NCI-H1436 (cell line): Measurements from ENCODE around the gene HMCN2.
A peak's percentile ranks its signal among the peaks of the same experiment; 100 is the strongest.
"Not testable (repeated sequence)": the region's sequence is repeated elsewhere in the genome, so short reads cannot be mapped to it uniquely, and the experiment has no call there.

Source experiments
- DNase-seq: peaks from one replicate; lab custom pipeline; 2025; lab: John Stamatoyannopoulos, UW

The HMCN2 gene

DNA sequence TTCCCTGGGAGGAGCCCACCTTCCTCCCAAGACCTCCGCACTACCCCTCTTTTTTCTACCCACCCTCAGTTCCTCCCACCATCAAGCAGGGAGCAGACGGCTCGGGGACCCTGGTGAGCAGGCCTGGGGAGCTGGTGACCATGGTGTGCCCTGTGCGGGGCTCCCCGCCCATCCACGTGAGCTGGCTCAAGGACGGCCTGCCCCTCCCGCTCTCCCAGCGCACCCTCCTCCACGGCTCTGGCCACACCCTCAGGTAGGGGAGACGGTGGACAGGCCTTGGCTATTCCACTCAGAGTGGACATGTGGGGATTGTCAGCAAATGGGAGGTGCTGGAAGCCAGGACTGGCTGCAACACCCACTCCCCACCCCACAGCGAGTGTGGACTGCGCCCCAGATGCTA lies 126.3 kb downstream of the HMCN2 start:
- DNase-seq, result no peak

DNA sequence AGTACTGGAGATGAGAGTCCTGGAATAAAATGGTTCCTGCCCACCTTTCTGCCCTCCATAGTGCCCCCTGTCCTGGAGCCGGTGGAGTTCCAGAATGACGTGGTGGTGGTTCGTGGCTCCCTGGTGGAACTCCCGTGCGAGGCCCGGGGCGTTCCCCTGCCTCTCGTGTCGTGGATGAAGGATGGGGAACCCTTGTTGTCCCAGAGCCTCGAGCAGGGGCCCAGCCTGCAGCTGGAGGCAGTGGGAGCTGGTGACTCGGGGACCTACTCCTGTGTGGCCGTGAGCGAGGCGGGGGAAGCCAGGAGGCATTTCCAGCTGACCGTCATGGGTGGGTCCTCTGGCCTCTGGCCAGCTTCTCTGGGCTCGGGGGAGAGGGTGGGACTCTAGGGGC lies 128.1 kb downstream of the HMCN2 start:
- no peak for DNase-seq

DNA sequence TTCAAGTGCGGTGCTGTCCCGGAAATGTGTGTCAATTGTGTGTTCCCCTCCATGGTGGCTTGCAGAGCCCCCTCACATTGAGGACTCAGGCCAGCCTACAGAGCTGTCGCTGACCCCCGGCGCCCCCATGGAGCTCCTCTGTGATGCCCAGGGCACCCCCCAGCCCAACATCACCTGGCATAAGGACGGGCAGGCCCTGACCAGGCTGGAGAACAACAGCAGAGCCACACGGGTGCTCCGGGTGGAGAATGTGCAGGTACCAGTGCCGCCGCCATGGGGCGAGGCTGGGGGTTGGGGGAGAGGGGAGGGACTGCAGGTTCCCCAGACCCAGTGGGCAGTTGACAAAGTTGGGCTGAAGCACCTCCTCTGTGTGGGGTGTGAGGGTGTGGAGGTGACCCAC lies 128.8 kb downstream of the HMCN2 start:
- no peak for DNase-seq

DNA sequence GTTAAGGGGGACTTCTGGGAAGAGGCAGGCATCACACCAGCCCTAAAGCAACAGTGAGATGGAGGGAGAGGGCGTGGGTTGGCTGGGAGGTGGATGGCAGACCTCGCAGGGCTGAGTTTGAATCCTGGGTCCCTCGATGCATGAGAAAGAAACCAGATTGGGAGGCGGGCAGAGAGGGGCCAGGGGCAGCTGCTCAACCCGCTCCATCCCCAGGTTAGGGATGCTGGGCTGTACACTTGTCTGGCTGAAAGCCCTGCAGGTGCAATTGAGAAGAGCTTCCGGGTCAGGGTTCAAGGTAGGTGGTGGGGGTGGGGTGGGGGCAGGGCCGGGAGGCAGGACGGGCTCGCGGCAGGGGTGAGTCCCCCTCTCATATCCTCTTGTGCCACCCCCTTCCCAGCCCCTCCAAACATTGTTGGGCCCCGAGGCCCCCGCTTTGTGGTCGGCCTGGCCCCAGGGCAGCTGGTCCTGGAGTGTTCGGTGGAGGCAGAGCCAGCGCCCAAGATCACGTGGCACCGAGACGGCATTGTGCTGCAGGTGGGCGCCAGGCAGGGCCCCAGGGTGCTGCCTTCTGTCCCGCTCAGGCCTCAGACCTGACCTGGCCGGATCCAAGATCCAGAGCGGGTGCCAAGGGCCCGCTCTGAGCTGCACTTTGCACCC lies 129.4 kb downstream of the HMCN2 start:
- DNase-seq, result no peak

DNA sequence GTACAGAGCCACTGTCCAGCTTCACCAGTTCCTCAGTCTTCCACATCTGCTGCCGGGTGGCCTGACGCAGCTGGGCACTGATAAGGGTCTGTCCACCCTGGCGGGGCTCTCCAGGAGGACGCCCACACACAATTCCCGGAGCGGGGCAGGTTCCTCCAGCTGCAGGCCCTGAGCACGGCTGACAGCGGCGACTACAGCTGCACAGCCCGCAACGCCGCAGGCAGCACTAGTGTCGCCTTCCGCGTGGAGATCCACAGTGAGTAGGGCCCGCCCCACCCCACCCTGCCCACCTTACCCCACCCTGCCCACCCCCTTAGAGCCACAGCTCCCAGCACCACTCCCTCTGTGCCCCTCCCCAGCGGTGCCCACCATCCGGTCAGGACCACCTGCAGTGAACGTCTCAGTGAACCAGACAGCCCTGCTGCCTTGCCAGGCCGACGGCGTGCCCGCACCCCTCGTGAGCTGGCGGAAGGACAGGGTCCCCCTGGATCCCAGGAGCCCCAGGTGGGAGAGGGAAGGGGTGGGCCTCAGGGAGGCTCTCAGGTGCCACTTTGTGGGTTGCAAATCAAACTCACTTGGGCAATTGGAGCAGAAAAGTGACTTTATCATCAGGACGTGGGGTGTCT lies 130.4 kb downstream of the HMCN2 start:
- DNase-seq, result no peak

- no peak for DNase-seq
These were observed 131.0 kb downstream of the HMCN2 start for GRCh38 chr9:130396581-130396980.

DNA sequence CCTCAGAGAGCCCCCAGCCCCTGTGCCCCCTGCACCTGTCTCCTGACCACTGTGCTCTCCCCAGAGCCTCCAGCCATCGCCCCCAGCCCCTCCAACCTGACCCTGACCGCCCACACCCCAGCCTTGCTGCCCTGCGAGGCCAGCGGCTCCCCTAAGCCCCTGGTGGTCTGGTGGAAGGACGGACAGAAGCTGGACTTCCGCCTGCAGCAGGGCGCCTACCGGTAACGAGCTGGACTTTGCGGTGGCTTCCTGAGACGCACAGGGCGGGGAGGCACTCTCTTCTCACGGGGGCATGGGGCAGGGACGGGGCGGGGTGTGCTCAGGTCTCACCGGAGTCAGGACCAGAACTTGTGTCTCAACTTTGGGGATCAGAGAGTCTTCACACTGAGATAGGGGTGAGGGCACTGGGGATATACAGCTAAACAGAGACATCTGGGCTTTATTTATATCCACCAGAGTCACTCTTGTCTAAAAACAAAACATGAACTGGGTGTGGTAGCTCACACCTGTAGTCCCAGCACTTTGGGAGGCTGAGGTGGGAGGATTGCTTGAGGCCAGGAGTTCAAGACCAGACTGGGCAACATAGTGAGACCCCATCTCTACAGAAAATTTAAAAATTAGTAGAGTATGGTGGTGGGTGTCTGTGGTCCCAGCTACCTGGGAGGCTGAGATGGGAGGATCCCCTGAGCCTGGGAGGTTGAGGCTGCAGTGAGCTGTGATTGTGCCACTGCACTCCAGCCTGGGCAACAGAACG lies 133.1 kb downstream of the HMCN2 start:
- DNase-seq, result no peak

GRCh38 chr9:130399768-130400167 lies 134.2 kb downstream of the HMCN2 start:
- no peak for DNase-seq

DNA sequence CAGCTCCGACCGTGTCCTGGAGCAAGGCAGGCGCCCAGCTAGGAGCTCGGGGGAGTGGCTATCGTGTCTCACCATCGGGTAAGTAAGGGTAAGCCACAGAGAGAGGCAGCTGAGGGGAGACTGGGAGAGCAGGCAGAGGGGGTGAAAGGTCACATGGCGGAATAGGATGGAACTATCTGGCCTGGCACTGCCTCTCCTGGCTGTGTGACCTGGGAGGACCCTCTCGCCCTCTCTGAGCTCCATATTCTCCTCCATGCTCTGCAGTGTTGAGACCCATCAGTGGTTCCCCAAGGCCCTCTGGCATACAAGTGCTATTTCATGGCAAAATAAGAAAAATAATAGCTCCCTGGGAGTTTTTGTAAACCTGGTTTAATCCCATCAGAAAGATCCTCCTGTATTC lies 135.3 kb downstream of the HMCN2 start:
- no peak for DNase-seq

DNA sequence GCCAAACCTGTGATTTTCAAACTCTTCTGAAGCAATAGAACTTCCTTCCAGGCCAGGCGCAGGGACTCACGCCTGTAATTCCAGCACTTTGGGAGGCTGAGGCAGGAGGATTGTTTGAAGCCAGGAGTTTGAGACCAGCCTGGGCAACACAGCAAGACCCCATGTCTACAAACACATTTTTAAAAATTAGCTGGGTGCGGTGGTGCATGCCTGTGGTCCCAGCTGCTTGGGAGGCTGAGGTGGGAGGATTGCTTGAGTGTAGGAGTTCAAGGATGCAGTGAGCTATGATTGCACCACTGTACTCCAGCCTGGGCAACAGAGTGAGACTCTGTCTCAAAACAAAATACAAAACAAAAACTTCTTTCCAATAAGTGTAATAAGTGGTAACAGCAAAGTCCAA lies 136.2 kb downstream of the HMCN2 start:
- DNase-seq, result not testable (repeated sequence)

GRCh38 chr9:130402243-130402642 lies 136.7 kb downstream of the HMCN2 start:
- no peak for DNase-seq

DNA sequence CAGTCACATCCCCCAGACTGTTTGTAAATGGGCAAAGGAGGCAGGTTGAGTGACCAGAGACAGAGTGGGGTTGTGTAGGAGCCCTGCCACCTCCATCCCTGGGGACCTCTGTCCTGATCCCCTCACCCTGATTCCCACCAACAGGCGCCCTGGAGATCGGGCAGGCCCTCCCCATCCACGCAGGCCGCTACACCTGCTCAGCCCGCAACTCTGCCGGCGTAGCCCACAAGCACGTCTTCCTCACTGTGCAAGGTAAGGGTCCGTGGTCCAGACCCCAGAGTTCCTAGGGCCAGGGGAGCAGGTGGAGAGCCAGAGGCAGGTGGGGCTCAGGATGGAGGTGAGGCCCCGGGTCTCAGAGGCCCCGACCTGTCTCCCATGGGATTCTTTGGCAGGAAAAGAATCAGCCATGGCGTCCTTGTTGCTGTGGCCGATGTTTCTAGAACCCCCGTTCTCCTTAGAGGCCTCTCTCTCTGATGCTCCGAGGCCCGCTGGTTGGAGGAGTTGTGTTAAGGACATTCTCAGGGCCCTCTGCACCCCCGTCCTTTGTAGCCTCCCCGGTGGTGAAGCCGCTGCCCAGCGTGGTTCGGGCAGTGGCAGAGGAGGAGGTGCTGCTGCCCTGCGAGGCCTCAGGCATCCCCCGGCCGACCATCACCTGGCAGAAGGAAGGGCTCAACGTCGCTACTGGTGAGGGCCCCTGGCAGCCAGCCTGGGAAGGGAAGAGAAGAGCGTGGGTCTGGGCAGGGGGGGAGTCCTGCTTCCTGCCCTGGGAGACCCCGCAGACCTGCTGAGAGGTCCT lies 137.3 kb downstream of the HMCN2 start:
- no peak for DNase-seq

DNA sequence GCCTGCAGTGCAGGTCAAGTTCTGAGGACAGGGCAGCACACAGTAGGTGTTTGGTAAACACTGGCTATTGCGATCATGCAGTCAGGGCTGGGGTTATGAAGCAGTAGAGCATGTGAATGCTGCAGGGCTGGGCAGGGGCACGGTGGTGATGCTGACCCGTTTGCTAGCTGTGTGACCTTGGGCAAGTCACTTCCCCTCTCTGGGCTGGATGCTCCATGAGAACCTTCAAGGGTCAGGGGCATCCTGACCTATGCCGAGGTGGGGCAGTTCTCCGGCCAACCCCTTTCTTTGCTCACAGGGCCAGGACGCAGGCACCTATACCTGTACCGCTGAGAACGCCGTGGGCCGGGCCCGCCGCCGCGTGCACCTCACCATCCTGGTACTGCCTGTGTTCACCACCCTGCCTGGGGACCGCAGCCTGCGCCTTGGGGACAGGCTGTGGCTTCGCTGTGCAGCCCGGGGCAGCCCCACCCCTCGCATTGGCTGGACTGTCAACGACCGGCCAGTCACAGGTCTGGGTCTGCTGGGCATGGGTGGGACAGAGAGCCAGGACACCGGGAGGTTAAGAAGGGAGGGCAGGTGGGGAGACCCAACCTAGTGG lies 140.2 kb downstream of the HMCN2 start:
- DNase-seq, result no peak

- DNase-seq, result no peak
These were observed 140.8 kb downstream of the HMCN2 start for GRCh38 chr9:130406278-130406895.

- DNase-seq, result no peak
These were observed 142.5 kb downstream of the HMCN2 start for GRCh38 chr9:130407916-130408663.

DNA sequence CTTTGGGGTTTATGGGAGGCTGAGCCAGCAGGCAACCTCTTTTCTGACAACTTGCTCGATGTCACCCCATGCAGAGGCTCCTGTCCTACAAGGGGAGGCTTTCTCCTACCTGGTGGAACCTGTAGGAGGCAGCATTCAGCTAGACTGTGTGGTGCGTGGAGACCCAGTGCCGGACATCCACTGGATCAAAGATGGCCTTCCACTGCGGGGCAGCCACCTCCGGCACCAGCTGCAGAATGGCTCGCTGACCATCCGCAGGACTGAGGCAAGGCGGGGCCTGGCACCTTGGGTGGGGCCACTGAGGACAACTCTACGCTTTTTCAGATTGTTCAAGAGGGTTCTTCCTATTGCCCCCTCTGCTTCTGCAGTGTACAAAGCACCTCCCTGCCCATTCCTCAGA lies 143.1 kb downstream of the HMCN2 start:
- no peak for DNase-seq

- DNase-seq, result no peak
These were observed 143.7 kb downstream of the HMCN2 start for GRCh38 chr9:130409246-130409645.

DNA sequence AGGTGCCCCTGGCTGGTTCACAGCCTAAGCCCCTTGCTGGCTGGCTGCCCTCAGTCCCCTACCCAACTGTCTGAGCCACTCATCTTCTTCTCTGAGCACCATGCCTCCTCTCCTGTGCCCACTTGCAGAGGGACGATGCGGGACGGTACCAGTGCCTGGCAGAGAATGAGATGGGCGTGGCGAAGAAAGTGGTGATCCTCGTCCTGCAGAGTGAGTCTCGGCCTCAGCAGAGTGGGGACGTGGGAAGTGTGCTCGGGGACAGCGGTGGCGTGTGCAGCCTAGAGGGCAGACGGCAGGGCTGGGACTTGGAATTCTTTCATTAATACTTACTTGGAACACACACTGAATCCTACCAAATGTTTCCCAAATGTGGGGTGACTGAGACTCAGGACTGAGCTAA lies 144.9 kb downstream of the HMCN2 start:
- DNase-seq, result no peak

- no peak for DNase-seq
These were observed 146.0 kb downstream of the HMCN2 start for GRCh38 chr9:130411566-130411915.

DNA sequence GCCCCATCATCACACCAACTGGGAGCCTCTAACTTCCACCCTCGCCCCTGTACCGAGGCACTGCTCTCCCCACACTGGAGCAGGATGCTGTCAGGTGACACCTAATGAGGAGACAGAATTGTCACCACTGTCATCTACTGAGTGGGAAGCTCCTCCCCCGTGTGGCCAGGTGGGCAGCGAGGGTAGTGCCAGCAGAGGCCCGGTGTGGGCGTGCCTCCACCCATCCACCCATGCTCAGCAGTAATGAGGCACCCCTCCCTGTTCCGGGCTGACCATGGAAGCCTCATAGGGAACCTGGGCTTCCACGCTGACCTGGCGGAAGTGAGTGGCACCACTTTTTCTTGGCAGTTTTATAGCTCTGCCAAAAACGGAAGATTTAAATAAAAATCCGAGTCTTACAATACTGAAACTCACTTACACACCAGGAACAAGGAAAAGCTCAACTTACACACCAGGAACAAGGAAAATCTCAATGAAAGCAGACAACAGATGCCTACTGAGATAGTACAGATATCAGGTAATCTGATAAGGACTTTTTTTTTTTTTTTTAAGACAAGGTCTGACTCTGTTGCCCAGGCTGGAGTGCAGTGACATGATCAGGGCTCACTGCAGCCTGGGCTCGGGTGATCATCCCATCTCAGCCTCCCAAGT lies 148.6 kb downstream of the HMCN2 start:
- peak; percentile 18 for DNase-seq
